ENCODE results near the gene TBC1D10A.

Gene TBC1D10A

DNA sequence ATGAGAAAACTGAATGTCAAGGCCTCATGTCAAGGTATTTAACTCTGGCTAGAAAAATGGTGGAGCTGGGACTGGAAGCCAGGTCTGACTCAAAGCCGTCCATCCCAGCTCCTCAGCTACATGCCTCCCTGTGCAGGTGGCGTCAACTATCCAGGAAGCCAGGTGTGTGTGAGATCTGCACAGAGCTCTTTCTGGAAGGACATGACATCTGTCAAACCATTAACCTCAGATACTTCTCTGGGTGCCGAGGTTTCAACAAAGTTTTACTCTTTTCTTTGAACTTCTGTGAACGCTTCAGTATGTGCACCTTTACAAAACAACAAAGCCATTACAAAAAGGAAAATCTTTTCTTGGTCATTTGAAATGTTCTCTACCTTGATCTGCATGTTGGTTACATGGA, 30.4 kb downstream of the TBC1D10A start:
- H3K4me1 ChIP-seq (ENCODE audit: low read depth, poor library complexity, severe bottlenecking) = peaks cover 14% of the 10 kb centered on the region
- no peaks in the 10 kb centered on the region for H3K27me3 ChIP-seq (ENCODE audit: insufficient read depth, low read depth)
- TF ChIP-seq, protein P1, sequence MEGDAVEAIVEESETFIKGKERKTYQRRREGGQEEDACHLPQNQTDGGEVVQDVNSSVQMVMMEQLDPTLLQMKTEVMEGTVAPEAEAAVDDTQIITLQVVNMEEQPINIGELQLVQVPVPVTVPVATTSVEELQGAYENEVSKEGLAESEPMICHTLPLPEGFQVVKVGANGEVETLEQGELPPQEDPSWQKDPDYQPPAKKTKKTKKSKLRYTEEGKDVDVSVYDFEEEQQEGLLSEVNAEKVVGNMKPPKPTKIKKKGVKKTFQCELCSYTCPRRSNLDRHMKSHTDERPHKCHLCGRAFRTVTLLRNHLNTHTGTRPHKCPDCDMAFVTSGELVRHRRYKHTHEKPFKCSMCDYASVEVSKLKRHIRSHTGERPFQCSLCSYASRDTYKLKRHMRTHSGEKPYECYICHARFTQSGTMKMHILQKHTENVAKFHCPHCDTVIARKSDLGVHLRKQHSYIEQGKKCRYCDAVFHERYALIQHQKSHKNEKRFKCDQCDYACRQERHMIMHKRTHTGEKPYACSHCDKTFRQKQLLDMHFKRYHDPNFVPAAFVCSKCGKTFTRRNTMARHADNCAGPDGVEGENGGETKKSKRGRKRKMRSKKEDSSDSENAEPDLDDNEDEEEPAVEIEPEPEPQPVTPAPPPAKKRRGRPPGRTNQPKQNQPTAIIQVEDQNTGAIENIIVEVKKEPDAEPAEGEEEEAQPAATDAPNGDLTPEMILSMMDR (conservative IDR thresholded peaks at IDR 0.05; ENCODE audit: low read depth, low read length) = no peak
- H3K9ac ChIP-seq = no peak overlapping the region
- H4K20me1 ChIP-seq (ENCODE audit: insufficient read depth) = no peaks in the 10 kb centered on the region
- H3K27ac ChIP-seq = no peak overlapping the region
- H2AFZ ChIP-seq (ENCODE audit: low read depth) = no peak overlapping the region
- H3K4me2 ChIP-seq = no peak overlapping the region
- H3K4me3 ChIP-seq (IDR thresholded peaks at IDR 0.05; ENCODE audit: insufficient read depth, low read depth, low read length) = no peak overlapping the region
- no peaks in the 10 kb centered on the region for H3K36me3 ChIP-seq (ENCODE audit: insufficient read depth)
- no peaks in the 10 kb centered on the region for H3K79me2 ChIP-seq (ENCODE audit: insufficient read depth, low read depth)

DNA sequence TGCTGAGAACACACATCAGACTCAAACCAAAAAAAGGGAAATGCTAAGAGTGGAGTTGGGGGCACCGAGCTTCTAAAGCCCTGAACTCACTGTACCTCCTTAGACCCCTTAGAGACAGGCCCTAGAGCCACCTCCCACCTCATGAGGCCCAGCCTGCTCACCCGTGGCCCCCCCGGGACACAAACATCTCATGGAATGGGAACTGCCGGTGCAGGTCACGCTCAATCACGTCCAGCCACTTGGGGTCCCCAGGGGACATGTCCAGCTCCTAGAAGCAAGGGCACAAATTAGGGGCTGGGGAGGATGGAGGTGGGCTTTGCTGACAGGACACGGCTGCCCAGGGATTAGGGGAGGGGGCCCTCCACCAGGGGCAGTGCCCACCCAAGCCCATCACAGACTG, 31.2 kb downstream of the TBC1D10A start:
- Histone ChIP-seq H3K27ac (no peak overlapping the region), H3K4me2 (no peak overlapping the region), H3K4me1 (ENCODE audit: low read depth, poor library complexity, severe bottlenecking) (peaks cover 21% of the 10 kb centered on the region), H2AFZ (ENCODE audit: low read depth) (no peak overlapping the region), H4K20me1 (ENCODE audit: insufficient read depth) (no peaks in the 10 kb centered on the region), H3K4me3 (IDR thresholded peaks at IDR 0.05; ENCODE audit: insufficient read depth, low read depth, low read length) (no peak overlapping the region), H3K9ac (no peak overlapping the region), H3K36me3 (ENCODE audit: insufficient read depth) (no peaks in the 10 kb centered on the region), H3K79me2 (ENCODE audit: insufficient read depth, low read depth) (no peaks in the 10 kb centered on the region), H3K27me3 (ENCODE audit: insufficient read depth, low read depth) (no peaks in the 10 kb centered on the region)
- TF ChIP-seq, protein P1 (conservative IDR thresholded peaks at IDR 0.05; ENCODE audit: low read depth, low read length) = no peak

DNA sequence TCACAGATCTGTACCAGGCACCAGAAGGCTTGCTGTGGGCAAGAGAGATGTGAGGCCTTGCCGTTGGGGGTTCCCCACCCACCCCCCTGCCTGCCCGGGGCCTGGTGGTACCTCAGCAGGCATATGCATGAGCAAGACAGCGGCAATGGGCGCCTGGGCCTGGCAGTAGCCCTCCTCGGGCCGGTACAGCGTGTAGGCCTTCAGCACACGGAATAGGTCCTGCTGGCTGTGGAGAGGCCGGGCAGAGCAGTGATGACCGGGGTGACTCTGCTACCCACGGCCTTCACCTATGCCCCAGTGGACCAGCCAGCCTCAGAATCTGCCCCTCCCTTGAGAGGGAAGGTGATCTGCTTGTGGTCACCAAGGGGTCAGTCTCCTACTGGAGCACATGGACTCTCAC, 31.9 kb downstream of the TBC1D10A start:
- no peak overlapping the region for H2AFZ ChIP-seq (ENCODE audit: low read depth)
- H3K36me3 ChIP-seq (ENCODE audit: insufficient read depth) = no peaks in the 10 kb centered on the region
- H3K9ac ChIP-seq = no peak overlapping the region
- TF ChIP-seq, protein P1 (conservative IDR thresholded peaks at IDR 0.05; ENCODE audit: low read depth, low read length) = no peak
- no peak overlapping the region for H3K4me3 ChIP-seq (IDR thresholded peaks at IDR 0.05; ENCODE audit: insufficient read depth, low read depth, low read length)
- peaks cover 28% of the 10 kb centered on the region for H3K4me1 ChIP-seq (ENCODE audit: low read depth, poor library complexity, severe bottlenecking)
- no peaks in the 10 kb centered on the region for H4K20me1 ChIP-seq (ENCODE audit: insufficient read depth)
- no peaks in the 10 kb centered on the region for H3K79me2 ChIP-seq (ENCODE audit: insufficient read depth, low read depth)
- no peaks in the 10 kb centered on the region for H3K27me3 ChIP-seq (ENCODE audit: insufficient read depth, low read depth)
- H3K4me2 ChIP-seq = no peak overlapping the region
- H3K27ac ChIP-seq = no peak overlapping the region

DNA sequence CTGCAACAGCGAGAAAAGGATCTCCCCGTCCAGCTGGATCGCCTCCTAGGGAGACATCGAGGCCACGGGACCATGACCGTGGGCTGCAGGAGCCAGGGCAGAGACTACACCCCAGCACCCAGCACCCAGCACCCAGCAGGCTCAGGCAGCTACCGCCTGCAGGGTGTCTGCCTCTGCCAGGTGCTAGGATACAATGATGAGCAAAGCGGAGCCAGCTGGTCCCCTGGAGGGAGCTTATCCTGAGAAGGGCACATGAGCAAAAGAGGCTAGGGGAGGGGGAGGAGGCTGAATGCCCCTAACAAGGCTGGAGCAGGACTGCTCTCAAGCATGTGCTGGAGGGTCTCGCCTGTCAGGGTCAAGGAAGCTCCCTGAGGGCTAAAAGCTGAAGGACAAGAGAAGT, 32.7 kb downstream of the TBC1D10A start:
- TF ChIP-seq, protein P1 (conservative IDR thresholded peaks at IDR 0.05; ENCODE audit: low read depth, low read length) = no peak
- no peak overlapping the region for H3K9ac ChIP-seq

More for the DNA sequence above, 32.7 kb downstream of the TBC1D10A start:
- Histone ChIP-seq H4K20me1 (ENCODE audit: insufficient read depth) (no peaks in the 10 kb centered on the region), H3K36me3 (ENCODE audit: insufficient read depth) (no peaks in the 10 kb centered on the region), H3K4me3 (IDR thresholded peaks at IDR 0.05; ENCODE audit: insufficient read depth, low read depth, low read length) (no peak overlapping the region), H3K79me2 (ENCODE audit: insufficient read depth, low read depth) (no peaks in the 10 kb centered on the region), H3K4me2 (no peak overlapping the region), H3K27me3 (ENCODE audit: insufficient read depth, low read depth) (no peaks in the 10 kb centered on the region), H3K27ac (no peak overlapping the region), H3K4me1 (ENCODE audit: low read depth, poor library complexity, severe bottlenecking) (peaks cover 31% of the 10 kb centered on the region), H2AFZ (ENCODE audit: low read depth) (no peak overlapping the region)

All from KMS-11 (cell line).